ENCODE results near the gene ASPM.

The ASPM gene

GRCh38 chr1:197159461-197159860, 13.0 kb upstream of the ASPM start:
- no peak for DNase-seq (ENCODE audit: low read depth)
- TF ChIP-seq, protein P1, sequence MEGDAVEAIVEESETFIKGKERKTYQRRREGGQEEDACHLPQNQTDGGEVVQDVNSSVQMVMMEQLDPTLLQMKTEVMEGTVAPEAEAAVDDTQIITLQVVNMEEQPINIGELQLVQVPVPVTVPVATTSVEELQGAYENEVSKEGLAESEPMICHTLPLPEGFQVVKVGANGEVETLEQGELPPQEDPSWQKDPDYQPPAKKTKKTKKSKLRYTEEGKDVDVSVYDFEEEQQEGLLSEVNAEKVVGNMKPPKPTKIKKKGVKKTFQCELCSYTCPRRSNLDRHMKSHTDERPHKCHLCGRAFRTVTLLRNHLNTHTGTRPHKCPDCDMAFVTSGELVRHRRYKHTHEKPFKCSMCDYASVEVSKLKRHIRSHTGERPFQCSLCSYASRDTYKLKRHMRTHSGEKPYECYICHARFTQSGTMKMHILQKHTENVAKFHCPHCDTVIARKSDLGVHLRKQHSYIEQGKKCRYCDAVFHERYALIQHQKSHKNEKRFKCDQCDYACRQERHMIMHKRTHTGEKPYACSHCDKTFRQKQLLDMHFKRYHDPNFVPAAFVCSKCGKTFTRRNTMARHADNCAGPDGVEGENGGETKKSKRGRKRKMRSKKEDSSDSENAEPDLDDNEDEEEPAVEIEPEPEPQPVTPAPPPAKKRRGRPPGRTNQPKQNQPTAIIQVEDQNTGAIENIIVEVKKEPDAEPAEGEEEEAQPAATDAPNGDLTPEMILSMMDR (IDR thresholded peaks at IDR 0.05; ENCODE audit: low read depth, low read length, missing control alignments) = no peak
- no peak overlapping the region for H3K4me3 ChIP-seq (ENCODE audit: low read depth, low read length)

DNA sequence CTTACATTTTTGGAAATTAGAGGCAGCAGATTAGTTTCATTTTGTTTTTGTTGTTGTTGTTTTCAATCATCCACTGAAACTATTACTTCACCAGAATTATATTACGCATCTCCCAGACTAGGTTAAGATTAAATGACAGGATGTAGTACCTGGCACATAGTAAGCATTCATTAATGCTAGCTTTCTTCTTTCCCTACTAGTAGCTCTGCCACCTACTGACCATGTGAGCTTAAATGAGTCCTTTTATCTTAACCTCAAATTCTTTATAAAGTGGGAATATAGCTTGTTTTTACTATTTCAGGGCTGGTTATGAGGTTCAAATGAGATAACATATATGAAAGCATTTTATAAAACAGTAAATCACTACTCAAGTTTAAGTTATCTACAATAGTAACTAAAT, 10.2 kb upstream of the ASPM start:
- TF ChIP-seq, protein P1 (IDR thresholded peaks at IDR 0.05; ENCODE audit: low read depth, low read length, missing control alignments) = no peak
- no peak overlapping the region for H3K4me3 ChIP-seq (ENCODE audit: low read depth, low read length)
- DNase-seq (ENCODE audit: low read depth) = no peak

- no peak overlapping the region for H3K4me3 ChIP-seq (ENCODE audit: low read depth, low read length)
- TF ChIP-seq, protein P1 (IDR thresholded peaks at IDR 0.05; ENCODE audit: low read depth, low read length, missing control alignments) = no peak
- no peak for DNase-seq (ENCODE audit: low read depth)
These were observed 6.2 kb upstream of the ASPM start for GRCh38 chr1:197152662-197153061.

GRCh38 chr1:197151185-197151584, 4.7 kb upstream of the ASPM start:
- DNase-seq (ENCODE audit: low read depth) = no peak
- TF ChIP-seq, protein P1 (IDR thresholded peaks at IDR 0.05; ENCODE audit: low read depth, low read length, missing control alignments) = no peak
- H3K4me3 ChIP-seq (ENCODE audit: low read depth, low read length) = no peak overlapping the region

- TF ChIP-seq, protein P1 (IDR thresholded peaks at IDR 0.05; ENCODE audit: low read depth, low read length, missing control alignments) = no peak
- DNase-seq (ENCODE audit: low read depth) = no peak
- no peak overlapping the region for H3K4me3 ChIP-seq (ENCODE audit: low read depth, low read length)
These were observed 4.0 kb upstream of the ASPM start for GRCh38 chr1:197150336-197151005.

DNA sequence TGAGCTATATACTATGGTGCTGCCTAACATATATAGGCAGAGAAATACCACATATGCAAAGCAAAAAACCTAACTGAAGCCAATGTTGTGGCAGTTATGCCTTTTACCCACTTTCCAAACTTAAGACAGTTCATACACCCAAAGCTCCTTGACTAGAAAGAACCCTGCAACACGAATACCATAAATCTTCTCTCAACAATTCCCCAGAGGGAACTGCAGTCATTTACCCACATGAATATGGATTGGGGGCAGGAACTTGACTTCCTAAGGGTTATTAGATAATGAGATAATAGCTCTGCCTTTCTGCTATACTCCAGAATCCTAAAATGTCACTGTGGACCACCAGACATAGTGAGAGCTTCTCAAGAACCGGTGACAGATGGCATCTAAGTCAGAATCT, 2.9 kb upstream of the ASPM start:
- TF ChIP-seq, protein P1 (IDR thresholded peaks at IDR 0.05; ENCODE audit: low read depth, low read length, missing control alignments) = no peak
- no peak for DNase-seq (ENCODE audit: low read depth)
- no peak overlapping the region for H3K4me3 ChIP-seq (ENCODE audit: low read depth, low read length)

DNA sequence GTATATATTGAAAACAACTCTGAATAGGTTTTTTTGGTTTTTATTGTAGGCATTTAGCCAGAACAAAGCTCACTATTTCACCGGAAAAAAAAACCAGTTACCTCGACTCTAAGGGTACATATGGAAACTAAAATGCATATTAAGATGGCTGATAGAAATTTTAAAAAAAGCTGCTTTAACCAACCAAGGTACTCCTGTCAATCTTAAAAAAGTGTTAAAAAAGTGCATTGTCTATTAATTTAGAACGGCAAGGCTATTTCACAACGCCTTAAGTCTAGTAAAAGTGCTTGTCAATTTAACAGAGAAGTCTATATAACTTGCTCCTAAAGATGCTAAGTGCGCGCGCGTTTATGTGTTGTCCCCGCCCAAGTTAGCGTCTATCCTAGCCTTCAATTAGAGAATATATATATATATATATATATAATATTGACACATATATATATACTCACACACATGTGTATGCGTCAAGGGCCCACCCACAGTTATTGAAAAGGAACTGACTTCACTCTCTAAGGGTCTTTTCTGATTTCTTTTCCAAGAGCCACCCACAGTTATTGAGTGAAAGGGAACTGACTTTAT, 934 bp downstream of the ASPM start:
- DNase-seq (ENCODE audit: low read depth) = no peak
- TF ChIP-seq, protein P1 (IDR thresholded peaks at IDR 0.05; ENCODE audit: low read depth, low read length, missing control alignments) = no peak

More for the DNA sequence above, 934 bp downstream of the ASPM start:
- H3K4me3 ChIP-seq (ENCODE audit: low read depth, low read length) = peak overlapping the region; percentile 96

All from GM12864 (cell line).